ENCODE results near the gene C14orf132.

Gene C14orf132

DNA sequence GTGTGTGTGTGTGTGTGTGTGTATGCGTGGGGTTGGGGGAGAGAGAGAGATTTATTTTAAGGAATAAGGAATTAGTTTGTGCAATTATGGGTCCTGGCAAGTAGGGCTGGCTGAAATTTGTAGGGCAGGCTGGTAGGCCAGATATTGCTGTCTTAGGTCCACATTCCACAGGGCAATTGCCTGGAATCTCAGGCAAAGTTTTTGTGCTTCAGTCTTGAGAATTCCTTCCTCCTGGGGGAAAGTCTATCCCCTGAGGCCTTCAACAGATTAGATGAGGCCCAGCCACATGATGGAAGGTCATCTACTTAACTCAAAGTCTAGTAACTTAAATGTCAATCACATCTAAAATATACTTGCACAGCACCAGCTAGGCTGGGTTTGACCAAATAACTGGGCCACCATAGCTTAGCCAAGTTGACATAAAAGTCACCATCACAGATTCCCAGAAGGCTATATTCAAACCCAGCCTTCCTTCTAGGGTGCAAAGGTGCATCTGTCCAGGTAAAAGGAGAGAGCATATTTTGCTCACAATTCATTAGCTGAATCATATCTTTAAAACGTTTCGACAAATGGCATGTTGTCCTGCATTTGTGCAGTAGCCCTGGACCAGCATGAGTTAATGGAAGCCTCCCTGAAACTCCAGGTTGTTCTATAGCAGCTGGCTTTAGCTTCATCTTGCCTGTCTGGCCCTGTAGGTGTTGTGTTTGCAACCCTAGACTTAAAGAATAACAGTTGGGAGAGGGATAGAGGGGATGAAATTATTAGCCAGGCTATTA is 63.1 kb downstream of the C14orf132 start:
- DNase-seq: no peak

DNA sequence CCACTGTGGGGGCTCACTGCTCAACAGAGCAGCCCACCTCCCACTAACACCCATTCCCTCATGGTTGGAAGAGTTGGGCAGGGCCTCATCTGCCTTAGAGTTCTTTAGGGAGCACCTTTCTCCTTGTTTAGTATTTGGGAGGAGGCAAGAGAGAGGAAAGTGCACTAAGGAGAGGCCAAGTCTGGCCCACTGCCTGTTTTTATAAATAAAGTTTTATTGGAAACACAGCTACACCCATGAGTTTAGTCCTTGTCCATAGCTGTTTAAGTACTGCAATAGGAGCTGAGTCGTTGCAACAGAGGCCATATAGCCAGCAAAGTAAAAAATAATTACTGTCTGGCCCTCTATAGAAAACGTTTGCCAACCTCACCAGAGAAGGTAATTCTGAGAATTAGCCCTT is 63.9 kb downstream of the C14orf132 start:
- no peak for DNase-seq

DNA sequence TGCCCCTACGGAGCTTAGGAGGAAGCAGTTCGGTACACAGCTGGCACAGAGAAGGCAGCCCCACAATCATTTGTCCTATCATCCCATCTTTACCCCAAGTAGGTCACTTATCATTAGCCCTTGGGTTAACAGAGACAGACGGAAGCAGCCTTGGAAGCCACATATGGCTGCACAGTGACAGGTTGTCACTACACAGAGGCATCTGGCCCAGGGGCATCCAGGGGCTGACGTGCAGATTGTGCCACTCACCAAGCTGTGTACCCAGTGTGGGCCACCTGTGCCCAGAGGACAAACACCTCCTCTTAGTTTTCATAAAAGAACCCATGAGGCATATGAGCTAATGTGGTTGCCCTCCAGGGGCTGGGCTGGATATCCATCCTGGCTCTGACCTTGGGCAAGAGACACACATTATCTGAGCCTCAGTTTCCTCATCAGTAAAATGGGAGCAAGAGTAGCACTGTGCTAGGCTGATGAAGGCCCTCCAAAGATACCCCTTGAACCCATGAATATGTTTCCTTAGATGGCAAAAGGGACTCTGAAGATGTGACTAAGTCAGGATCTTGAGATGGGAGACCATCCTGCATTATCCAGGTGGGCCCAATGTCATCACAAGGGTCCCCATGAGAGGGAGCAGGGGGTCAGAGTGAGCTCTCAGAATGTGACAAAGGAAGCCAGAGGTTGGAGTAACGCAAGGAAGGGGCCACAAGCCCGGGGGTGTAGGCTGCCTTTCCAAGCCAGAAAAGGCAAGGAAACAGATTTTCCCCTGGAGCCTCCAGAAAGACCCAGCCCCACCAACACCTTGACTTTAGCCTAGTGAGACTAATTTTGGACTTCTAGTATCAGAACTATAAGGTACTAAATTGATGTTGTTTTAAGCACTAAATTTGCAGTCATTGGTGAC is 64.6 kb downstream of the C14orf132 start:
- DNase-seq: no peak

DNA sequence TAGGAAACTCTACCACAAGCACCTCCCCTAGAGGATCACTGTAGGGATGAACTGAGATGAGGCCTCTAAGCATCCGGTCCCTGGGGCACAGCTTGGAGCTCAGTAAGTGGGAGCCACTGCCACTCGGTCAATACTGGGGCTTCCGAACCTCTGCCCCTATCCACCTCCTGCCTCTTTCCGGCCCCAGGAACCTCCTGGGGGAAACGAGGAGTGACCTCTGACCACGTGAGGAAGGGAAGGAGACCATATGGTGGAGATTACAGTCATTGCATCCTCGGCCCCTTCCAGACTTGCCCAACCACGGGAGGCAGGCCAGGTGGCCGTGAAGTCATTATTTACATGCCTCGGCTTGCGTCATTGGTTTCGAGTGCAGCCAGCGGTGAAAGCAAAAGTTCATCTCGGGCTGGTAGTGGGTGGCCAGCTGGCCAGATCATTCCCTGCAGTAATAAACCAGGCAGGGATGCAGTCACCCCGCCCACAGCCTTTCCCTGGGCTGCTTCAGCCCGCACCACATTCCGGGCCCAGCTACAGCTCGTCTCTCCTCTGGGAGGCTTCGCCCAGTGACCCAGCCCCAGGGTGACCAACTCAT is 65.4 kb downstream of the C14orf132 start:
- no peak for DNase-seq

DNA sequence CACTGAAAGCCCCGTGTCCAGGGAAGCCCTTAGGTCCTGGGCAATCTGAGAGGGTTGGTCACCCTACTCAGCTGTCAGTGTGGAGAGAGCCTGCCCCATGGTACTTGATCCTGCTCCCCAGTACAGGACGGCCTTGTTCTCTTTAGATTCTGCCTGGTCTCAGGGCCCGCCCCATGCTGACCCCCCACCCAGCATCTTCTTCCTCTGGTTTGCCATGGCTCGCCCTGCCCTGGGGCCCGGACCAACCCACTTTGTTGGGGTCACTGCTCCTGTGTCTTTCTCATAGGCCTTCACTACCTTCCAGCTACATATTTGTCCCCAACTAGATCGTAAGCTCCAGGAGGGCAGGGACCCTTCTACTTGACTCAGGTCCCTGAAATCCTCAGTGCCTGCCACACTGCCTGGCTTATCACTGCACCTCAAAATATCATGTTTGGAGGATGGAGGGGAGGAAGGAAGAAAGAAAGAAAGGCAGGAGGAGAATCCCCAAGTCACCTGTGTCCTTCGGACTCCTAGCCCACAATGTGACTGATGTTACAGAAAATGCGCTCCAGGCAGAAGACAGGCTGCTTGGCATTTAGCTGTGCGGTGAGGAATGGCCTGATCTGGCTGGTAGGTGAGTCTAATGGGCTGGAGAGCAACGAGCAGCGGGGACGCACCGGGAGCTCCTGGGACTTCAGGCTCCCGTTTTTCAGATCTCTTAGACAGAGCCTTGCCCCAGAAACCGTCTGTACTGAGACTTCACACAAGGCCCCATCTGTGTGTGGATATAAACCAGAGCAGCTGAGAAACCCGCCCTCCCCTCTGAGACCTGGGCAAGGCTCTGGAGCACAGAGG is 66.1 kb downstream of the C14orf132 start:
- DNase-seq: no peak

DNA sequence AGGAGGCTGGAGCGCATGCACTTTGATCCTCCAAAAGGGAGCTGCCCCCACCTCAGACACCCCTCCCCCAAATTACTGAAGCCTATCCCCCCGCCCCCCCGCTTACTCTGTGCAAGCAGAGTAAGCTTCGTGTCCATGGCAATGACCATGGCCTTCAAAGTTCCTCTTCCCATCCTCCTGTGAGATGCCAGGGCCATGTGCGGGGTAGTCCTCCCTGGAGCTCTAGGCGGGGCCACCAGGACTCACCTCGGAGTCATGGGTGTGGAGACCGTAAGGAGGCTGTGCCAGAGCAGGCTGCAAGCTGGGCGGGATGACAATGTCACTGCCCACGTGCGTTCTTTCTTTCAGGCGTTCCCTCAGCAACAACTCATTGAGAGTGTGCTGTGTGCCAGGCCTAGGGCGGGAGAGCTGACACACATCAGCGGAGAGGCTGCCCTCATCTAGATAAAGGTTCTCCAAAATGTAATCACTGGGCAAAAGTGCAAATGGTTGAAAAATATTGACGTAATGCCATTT is 66.8 kb downstream of the C14orf132 start:
- no peak for DNase-seq

DNA sequence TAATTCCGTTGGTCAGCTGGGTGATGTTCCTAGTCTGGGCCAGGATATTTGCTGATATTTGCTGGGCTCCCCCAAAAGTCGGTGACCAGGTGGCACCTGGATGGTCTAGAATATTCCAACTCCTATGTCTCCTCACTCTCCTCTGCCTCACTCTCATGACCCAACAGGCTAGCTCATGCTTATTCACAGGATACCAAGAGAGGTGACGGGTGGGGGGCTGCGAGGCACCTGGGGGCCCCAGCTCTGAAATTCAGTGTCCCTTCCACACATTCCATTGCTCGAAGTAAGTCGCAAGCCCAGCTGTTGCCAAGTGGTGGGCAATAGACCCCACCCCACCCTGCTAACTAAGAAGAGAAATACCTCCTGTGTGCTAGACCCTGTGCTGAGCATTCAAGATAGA is 67.7 kb downstream of the C14orf132 start:
- DNase-seq: no peak

DNA sequence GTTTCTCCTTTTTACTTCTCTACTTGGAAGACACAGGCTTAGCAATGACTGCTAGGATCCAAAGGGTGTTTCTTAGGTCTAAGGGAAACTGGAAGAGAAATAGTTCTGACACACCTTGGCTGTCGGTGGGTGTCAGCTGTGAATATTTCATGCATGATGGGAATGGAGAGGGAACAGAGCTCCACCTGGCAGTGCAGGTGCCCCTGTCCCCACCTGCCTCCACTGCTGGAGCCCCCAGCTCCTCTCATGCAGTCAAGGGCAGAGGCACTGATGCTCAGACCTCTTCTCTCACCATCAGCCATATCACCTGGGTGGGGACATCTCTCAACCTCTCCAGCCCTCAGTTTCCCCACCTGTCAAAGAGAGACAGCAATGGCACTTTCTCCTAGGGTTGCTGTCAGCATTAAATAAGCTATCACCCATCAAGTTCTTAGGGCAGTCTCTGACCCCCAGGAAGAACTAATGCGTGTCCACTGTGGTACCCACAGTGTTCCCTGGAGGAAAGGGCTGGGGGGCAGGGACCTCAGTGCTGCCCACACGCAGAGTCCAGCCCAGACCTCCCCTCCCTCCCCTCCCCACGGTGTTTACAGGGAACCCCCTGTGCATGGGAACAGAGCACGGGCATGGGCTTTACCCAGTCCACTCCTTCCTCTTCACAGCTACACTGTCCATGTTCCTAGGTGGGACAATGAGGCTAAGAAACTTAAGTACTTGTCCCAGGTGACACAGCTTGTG is 69.1 kb downstream of the C14orf132 start:
- DNase-seq: no peak

DNA sequence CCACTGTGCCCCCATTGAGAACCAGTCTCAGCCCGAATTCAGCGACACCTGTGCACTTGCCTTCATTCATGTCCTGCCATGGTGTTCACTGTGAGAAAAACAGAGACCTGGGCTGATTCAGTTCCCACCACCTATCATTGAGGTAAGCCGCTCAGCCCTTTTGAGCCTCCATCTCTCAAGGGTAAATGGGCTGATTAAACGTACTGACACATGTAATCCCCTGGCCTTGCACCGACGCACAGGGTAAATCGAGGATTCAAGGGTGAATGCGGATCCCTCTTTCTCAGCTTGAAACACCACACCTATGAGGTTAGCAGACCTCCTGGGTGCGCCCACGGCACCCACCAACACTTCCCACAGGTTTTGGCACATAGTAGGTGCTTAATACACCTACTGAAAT is 69.7 kb downstream of the C14orf132 start:
- no peak for DNase-seq

DNA sequence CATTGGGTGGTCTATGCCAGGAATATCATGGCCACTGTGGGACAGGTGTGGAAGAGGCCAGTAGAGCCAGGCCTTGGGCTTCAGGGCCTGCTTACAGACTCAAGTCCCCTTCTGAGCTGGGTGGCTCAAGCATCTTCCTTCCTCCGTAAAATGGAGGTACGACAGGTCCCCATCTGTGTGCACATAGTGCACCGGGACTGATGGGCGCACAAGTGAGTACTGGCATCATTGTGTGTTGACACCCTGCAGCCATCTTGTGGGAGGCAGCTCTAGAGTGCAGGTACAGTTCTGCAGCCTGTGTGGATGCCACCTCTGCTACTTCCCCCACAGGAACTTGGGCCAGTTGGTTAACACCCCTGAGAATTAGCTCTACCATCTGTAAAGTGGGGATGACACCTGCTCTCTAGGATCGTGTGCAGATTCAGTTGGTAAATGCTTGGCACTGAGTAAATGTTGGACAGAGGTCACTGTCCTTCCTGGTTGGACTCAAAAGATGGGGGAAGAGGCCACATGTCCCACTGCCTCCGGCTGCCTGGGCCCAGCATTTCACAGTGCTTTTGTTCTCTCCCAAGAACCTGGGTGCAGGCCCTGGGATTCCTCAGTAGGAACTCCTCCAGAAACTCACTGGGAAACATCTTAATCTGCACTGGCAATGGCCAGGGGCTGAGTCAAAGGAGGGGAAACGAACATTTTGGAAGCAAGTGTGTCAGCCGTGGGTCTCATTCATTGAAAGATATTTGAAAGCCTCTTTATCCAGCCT is 70.6 kb downstream of the C14orf132 start:
- no peak for DNase-seq

DNA sequence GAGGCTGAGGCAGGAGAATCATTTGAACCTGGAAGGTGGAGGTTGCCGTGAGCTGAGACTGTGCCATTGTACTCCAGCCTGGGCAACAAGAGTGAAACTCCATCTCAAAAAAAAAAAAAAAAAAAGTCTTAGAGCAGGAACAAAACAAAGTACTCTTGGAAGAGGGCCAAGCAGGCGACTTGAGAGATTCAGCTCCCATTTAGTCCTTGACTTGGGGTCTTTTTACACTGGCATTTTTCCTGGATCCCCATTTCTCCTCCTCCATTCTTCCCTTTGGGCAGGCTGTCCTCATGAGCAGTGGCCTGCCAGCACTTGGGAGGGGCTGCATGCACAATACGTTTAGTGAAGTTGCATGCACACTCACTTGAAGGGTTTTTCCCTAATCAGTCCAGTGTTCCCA is 72.9 kb downstream of the C14orf132 start:
- DNase-seq: no peak

DNA sequence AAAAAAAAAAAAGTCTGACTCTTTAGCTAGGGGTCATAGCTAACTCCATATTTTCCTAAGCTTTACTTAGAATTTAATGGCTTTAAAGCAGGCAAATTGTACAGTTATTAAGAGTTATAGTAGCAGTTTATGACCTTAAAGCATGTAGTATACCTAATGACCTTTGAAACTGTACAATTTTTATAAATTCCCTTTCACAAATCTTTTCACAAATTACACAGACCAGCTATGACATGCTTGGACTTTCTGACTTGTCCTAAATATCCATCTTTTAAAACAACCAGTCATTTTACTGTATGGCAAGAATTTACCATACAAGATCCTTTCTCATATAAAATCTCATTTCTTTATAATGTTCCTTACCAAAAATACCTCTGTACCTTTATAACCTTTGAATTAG is 74.8 kb downstream of the C14orf132 start:
- DNase-seq: no peak

DNA sequence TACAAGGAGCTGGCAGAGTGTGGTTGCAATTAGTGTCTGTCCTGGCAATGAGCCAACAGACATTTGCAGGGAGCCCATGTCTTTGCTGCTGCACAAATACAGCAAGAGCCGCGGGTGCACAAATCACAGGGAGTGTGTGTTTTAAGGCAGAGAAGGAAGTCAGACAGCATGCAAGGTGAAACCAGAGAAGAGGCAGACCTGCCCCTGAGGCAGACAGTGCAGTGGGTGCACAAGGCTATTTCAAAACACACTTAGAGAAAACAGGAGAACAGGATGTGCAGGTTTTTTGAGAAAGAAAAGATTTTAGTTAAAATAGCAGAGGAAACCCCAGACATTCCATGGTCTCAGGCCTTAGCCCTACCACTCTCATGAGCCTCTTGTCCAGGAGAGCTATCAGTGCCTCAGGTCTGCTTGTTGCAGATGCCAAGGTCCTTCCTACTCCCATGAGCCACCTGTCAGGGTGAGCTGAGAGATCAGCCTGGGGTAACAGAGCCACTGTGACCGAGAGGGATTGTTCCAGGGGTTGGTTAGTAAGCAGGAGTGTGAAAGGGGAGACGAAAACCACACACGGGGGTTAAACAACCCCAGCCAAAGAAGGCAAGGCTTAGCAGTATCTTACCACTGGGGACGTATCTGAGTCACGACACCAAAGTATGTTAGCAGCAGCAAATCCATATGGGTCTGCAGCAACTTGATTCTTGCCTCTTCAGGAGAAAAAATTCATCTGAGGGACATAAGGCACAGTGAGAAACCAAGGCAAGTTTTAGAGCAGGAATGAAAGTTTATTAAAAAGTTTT is 78.1 kb downstream of the C14orf132 start:
- no peak for DNase-seq

DNA sequence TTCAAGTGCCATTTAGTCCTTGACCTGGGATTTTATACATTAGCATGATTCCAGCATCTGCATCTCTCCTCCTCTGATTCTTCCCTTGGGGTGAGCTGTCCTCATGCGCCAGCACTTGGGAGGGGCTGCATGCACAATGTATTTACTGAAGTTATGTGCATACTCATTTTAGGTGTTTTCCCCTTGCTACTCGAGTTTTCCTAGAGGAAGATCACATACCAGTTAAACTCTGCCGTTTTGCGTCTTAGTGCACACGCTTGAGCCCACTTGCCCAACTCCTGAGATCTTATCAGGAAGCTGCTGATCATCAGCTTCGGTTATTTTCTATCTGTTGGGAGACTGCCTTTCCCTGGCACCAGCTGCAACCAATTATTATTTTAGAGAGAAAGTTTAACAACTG is 78.8 kb downstream of the C14orf132 start:
- DNase-seq: no peak

DNA sequence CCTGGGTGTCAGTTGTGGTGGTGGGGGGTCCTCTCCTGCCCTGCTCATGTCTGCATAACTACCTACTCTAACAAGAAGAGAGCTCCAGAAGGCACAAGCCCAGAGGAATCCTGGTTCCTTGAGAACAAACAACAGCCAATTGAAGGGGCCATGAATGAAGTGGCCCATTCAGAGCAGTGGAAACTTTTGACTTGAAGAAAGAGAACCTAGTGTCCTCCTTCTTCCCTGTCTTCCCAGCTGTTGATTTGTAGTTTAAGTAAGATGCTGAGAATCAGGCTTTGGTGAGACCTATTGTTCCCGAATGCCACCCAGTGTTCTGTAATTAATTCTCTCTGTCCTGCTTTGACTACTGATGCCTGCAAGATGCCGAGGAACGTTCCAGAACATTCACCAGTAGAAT is 79.2 kb downstream of the C14orf132 start:
- no peak for DNase-seq

DNA sequence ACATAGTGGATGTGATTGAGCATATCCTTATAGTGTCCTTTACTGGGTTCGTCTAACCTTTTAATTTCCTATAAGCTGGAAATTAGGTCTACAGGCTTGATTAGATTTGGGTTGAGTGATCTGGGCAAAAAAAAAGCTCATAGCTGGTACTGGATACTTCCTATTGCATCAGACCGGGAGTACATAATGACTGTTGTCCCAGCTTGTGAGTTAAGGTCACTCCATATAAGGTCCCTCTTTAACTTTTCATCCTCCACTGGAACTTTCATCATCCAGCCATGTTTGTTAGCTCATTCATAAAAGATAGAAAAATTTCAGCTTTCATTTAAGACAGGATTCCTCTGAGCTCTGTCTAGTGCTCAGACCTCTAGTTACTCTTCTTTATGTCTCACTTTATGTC is 80.8 kb downstream of the C14orf132 start:
- DNase-seq: no peak

DNA sequence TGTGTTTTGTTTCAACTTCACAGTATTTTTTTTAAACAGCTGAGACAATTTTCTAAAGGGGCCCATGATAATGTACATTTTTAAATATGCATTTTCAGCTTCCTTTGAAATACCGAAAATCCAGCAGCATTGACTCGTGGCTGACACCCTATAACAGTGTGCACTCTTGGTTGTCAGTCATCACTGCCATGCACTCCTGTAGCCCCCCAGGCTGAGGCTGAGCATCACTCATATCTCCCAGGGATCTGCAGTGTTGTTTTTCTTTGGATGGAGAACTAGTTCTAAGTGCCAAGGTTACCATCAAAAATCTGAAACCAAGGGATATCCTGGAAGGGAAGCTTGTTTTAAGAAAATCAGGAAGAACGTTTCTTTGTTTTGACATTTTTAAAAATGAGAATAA is 81.2 kb downstream of the C14orf132 start:
- no peak for DNase-seq

DNA sequence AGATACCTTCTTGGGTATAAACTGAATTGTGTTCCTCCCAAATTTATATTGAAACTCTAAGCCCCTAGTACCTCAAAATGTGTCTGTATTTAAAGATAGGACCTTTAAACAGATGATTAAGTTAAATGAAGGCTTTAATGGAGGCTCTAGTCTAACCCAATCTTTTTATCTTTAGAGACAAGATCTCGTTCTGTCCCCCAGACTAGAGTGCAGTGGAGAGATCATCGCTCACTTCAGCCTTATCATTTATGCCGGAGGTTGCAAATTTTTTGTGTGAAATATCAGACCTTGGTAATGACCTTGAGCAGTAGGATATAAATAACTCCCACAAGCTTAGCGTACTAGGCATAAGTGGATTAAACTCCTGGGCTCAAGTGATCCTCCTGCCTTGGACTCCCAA is 81.8 kb downstream of the C14orf132 start:
- no peak for DNase-seq

DNA sequence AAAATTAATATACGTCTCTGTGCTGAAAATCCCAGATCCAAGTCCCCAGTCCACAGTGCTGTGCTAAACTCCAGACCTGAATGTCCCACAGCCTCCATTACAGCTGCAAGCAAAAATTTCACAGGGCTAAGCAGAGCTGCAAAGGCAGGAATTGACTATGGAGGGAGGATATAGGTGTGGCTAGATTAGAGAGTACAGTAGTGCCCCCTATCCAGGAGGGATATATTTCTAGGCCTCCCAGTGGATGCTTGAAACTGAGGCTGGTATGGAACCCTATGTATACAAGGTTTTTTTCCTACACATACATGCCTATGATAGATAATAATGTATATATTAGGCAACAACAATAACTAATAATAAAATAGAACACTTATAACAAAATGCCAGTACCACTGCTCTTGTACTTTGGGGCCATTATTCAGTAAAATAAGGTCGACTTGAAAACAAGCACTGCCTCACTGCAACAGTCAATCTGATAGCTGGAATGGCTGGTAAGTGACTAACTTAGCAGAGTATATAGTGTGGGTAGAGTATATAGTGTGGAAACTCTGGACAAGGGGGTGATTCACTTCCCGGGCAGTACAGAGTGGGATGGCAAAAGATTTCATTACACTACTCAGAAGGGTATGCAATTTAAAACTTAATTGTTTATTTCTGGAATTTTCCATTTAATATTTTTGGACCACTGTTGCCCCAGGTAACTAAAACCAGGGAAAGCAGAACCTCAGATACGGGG is 82.7 kb downstream of the C14orf132 start:
- no peak for DNase-seq

DNA sequence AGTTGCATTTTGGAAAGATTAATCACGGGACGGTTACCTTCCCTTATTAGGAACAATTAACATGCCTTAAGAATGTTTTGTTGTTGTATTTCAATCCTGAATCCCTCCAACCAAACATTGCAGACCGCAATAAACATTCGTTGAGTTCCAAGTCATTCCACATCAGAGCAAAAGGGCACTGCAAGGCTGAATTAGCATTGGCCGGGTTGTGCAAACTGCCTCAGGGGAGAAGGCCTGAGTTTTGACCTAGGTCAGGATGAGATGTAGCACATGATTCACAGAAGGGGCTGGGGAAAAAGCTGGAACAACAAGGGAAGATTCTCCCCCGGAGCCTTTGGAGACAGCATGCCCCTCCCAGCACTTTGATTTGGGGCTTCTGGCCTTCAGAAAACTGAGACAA is 83.3 kb downstream of the C14orf132 start:
- no peak for DNase-seq
